ENCODE measurements around the gene MYO1D. TPM values are rescaled to one million over a fixed set of nuclear protein-coding genes. Genes with fewer than 3 reads are reported as not detected.

Gene MYO1D
- total RNA-seq, 1 donor from 2014 or later = 27.7 TPM

GRCh38 chr17:32861981-32862380 is 14.9 kb downstream of the MYO1D start:
- no peak overlapping the region for H3K27ac Mint-ChIP-seq
- H3K36me3 Mint-ChIP-seq (ENCODE audit: low read depth) = no peaks in the 10 kb centered on the region
- H3K4me1 Mint-ChIP-seq = no peaks in the 10 kb centered on the region
- no peak for TF ChIP-seq CTCF (IDR thresholded peaks at IDR 0.05)
- H3K9me3 Mint-ChIP-seq = no peaks in the 10 kb centered on the region
- intact Hi-C loops (cut with micrococcal nuclease) = no loop called here
- H3K4me3 Mint-ChIP-seq = no peak overlapping the region
- H3K27me3 Mint-ChIP-seq = no peaks in the 10 kb centered on the region
- POLR2A ChIA-PET = no interaction called here
- no peak for DNase-seq
- CTCF ChIA-PET = no interaction called here
- ATAC-seq (ENCODE audit: low read depth) = no peak

- TF ChIP-seq CTCF (IDR thresholded peaks at IDR 0.05) = no peak
- ATAC-seq (ENCODE audit: low read depth) (no peak), DNase-seq (no peak)
- H3K27ac Mint-ChIP-seq = no peak overlapping the region
- H3K9me3 Mint-ChIP-seq = no peaks in the 10 kb centered on the region
- intact Hi-C loops (cut with micrococcal nuclease) = no loop called here
- POLR2A ChIA-PET = no interaction called here
- no peaks in the 10 kb centered on the region for H3K27me3 Mint-ChIP-seq
- no peak overlapping the region for H3K4me3 Mint-ChIP-seq
- no peaks in the 10 kb centered on the region for H3K36me3 Mint-ChIP-seq (ENCODE audit: low read depth)
- CTCF ChIA-PET = no interaction called here
- no peaks in the 10 kb centered on the region for H3K4me1 Mint-ChIP-seq
Measured at GRCh38 chr17:32859857-32860525, 16.9 kb downstream of the MYO1D start.

- H3K9me3 Mint-ChIP-seq = no peaks in the 10 kb centered on the region
- DNase-seq (no peak), ATAC-seq (ENCODE audit: low read depth) (no peak)
- intact Hi-C loops (cut with micrococcal nuclease) = loop anchor here (1.0 to 2.0 kb wide), 2 partner anchors 27 to 72 kb away; no protein-coding TSS in a partner anchor
- TF ChIP-seq CTCF (IDR thresholded peaks at IDR 0.05) = no peak
- H3K36me3 Mint-ChIP-seq (ENCODE audit: low read depth) = no peaks in the 10 kb centered on the region
- POLR2A ChIA-PET = no interaction called here
- no peaks in the 10 kb centered on the region for H3K27me3 Mint-ChIP-seq
- no peak overlapping the region for H3K4me3 Mint-ChIP-seq
- no peaks in the 10 kb centered on the region for H3K4me1 Mint-ChIP-seq
- no peak overlapping the region for H3K27ac Mint-ChIP-seq
- CTCF ChIA-PET = interaction anchor here (1.1 to 1.3 kb wide), 2 partner anchors 21 to 72 kb away, joined by 5 to 6 read pairs; partner anchors contain the start of gene MYO1D
Measured at GRCh38 chr17:32855620-32856019, 21.3 kb downstream of the MYO1D start.

GRCh38 chr17:32854832-32855389 is 22.0 kb downstream of the MYO1D start:
- no peaks in the 10 kb centered on the region for H3K4me1 Mint-ChIP-seq
- DNase-seq (no peak), ATAC-seq (ENCODE audit: low read depth) (no peak)
- H3K9me3 Mint-ChIP-seq = no peaks in the 10 kb centered on the region
- no peak for TF ChIP-seq CTCF (IDR thresholded peaks at IDR 0.05)
- no peak overlapping the region for H3K4me3 Mint-ChIP-seq
- ChIA-PET POLR2A (no interaction called here), CTCF (interaction anchor here (1.0 to 1.7 kb wide), 4 partner anchors 22 to 71 kb away, joined by 3 to 11 read pairs (median 5); partner anchors contain the start of gene MYO1D)
- no peaks in the 10 kb centered on the region for H3K36me3 Mint-ChIP-seq (ENCODE audit: low read depth)
- H3K27me3 Mint-ChIP-seq = no peaks in the 10 kb centered on the region
- intact Hi-C loops (cut with micrococcal nuclease) = loop anchor here (1.0 to 2.0 kb wide), 2 partner anchors 26 to 72 kb away; no protein-coding TSS in a partner anchor
- H3K27ac Mint-ChIP-seq = no peak overlapping the region

GRCh38 chr17:32854207-32854606 is 22.7 kb downstream of the MYO1D start:
- intact Hi-C loops (cut with micrococcal nuclease) = loop anchor here (2.0 kb wide), 1 partner anchor 25 kb away; no protein-coding TSS in a partner anchor
- Mint-ChIP-seq H3K27me3 (no peaks in the 10 kb centered on the region), H3K4me1 (no peaks in the 10 kb centered on the region), H3K9me3 (no peaks in the 10 kb centered on the region), H3K36me3 (ENCODE audit: low read depth) (no peaks in the 10 kb centered on the region), H3K27ac (no peak overlapping the region), H3K4me3 (no peak overlapping the region)
- DNase-seq (no peak), ATAC-seq (ENCODE audit: low read depth) (no peak)
- ChIA-PET CTCF (interaction anchor here (1.0 to 1.7 kb wide), 5 partner anchors 22 to 71 kb away, joined by 3 to 11 read pairs (median 4); partner anchors contain the start of gene MYO1D), POLR2A (no interaction called here)
- TF ChIP-seq CTCF (IDR thresholded peaks at IDR 0.05) = no peak

Measured in activated B cell treated with CpG ODN at 0.5 μM for 24 hours (primary cell).